Measurements from ENCODE around the gene FOXP1.

DNA sequence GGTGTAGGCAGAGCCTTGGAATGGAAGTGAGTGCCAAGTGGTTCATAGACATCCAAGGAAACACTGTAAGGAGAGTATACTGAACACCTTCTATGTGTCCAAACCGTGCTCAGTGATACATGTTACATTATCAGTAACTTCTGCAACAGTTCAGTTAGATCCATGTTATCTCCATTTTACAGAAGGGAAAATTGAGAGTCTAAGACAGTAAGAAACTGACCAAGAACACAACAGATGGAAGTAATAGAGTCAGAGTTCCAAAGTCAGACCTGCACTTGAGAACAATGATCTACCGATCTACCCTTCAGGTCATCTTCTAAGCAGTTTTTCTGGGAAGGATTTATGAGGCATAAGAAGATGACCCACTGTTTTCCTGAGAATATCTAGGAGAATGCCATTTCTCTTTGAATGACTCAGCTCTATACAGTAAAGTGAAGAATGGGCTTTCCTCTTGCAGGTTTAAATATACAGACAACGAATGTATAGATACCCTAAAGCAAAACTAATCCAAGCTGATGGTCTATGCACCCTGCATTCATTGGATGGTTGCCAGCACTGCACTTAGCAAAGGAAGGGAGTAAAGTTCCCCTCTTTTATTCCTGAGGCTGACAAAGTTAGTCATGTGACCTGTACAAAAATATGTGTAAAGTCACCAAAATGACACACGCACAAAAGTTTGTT is 667.0 kb downstream of the FOXP1 start:
- TF ChIP-seq TAF1 (IDR thresholded peaks at IDR 0.05; ENCODE audit: low read depth, low read length) = no peak
- no peak for TF ChIP-seq POLR2A (IDR thresholded peaks at IDR 0.05; ENCODE audit: low read depth, low read length)
